HG03064 (cell line): ENCODE results near the gene SEPSECS.

Experiments used
- ATAC-seq: cut with Tn5 transposase; IDR thresholded peaks from one replicate; pipeline ENCODE4 v1.9.1; 2021; ENCODE audit warnings: low read depth; ENCODE audit not compliant: unreplicated experiment

SEPSECS gene

GRCh38 chr4:25159837-25160713, at the start of gene SEPSECS:
Gene SEPSECS (minus strand): TSS chr4:25160449. CDS start chr4:25160369, 80 bp downstream.
- peak; percentile 87 for ATAC-seq

GRCh38 chr4:25209702-25210101, 49.5 kb upstream of the SEPSECS start:
- ATAC-seq = no peak

- ATAC-seq = no peak
Measured at GRCh38 chr4:25207997-25208396, 47.7 kb upstream of the SEPSECS start.

- ATAC-seq = no peak
Measured at GRCh38 chr4:25198713-25199112, 38.5 kb upstream of the SEPSECS start.

- ATAC-seq = no peak
Measured at GRCh38 chr4:25190407-25190806, 30.2 kb upstream of the SEPSECS start.

- ATAC-seq = no peak
Measured at GRCh38 chr4:25184056-25184455, 23.8 kb upstream of the SEPSECS start.

- ATAC-seq = no peak
Measured at GRCh38 chr4:25182937-25183336, 22.7 kb upstream of the SEPSECS start.

- ATAC-seq = no peak
Measured at GRCh38 chr4:25180524-25181131, 20.4 kb upstream of the SEPSECS start.

GRCh38 chr4:25178838-25179261, 18.6 kb upstream of the SEPSECS start:
- no peak for ATAC-seq

- ATAC-seq = no peak
Measured at GRCh38 chr4:25177147-25177546, 16.9 kb upstream of the SEPSECS start.

- no peak for ATAC-seq
Measured at GRCh38 chr4:25174674-25175073, 14.4 kb upstream of the SEPSECS start.

- no peak for ATAC-seq
Measured at GRCh38 chr4:25172961-25173915, 13.0 kb upstream of the SEPSECS start.

- no peak for ATAC-seq
Measured at GRCh38 chr4:25171201-25171865, 11.1 kb upstream of the SEPSECS start.

GRCh38 chr4:25169446-25169845, 9.2 kb upstream of the SEPSECS start:
- no peak for ATAC-seq

GRCh38 chr4:25165916-25166315, 5.7 kb upstream of the SEPSECS start:
- ATAC-seq = no peak

GRCh38 chr4:25163196-25163595, 2.9 kb upstream of the SEPSECS start:
- no peak for ATAC-seq

GRCh38 chr4:25162566-25162965, 2.3 kb upstream of the SEPSECS start:
- no peak for ATAC-seq

- ATAC-seq = no peak
Measured at GRCh38 chr4:25161593-25161950, 1.3 kb upstream of the SEPSECS start.

- peak; percentile 31 for ATAC-seq
Measured at GRCh38 chr4:25160714-25161592, 704 bp upstream of the SEPSECS start.
